CD4-positive, alpha-beta T cell treated with Interleukin-6 at 100 ng/mL for 8 hours (primary cell): ENCODE measurements around the gene FAM228A.

ENCODE experiments used
- DNase-seq: peaks from one replicate; pipeline ENCODE4 v3.0.0-alpha.2; 2020; ENCODE audit warnings: mixed read lengths, low spot score

The FAM228A gene

GRCh38 chr2:24228470-24228869, 53.6 kb downstream of the FAM228A start:
- DNase-seq = no peak

- no peak for DNase-seq
Measured at GRCh38 chr2:24231461-24231881, 56.6 kb downstream of the FAM228A start.

GRCh38 chr2:24233321-24233720, 58.5 kb downstream of the FAM228A start:
- no peak for DNase-seq

GRCh38 chr2:24237313-24237712, 62.5 kb downstream of the FAM228A start:
- DNase-seq = no peak

GRCh38 chr2:24238158-24238557, 63.3 kb downstream of the FAM228A start:
- no peak for DNase-seq

GRCh38 chr2:24239553-24239952, 64.7 kb downstream of the FAM228A start:
- DNase-seq = no peak
